Measurements from ENCODE around the gene IFNL1.

- TF ChIP-seq POLR2A (IDR thresholded peaks at IDR 0.05; ENCODE audit: low read depth, low read length) (no peak), POU2F2 (IDR thresholded peaks at IDR 0.05; ENCODE audit: low read depth, low read length) (no peak), TAF1 (IDR thresholded peaks at IDR 0.05; ENCODE audit: low read depth, low read length) (no peak), POLR2AphosphoS5 (IDR thresholded peaks at IDR 0.05; ENCODE audit: low read depth, low read length) (no peak), SPI1 (IDR thresholded peaks at IDR 0.05; ENCODE audit: low read depth, low read length) (no peak)
Measured at GRCh38 chr19:39276740-39277139, 19.5 kb upstream of the IFNL1 start.

All from GM12891 (cell line).